WERI-Rb-1 (cell line): Measurements from ENCODE around the gene GLB1L3.

Experiments used
- DNase-seq: peaks from one replicate; pipeline ENCODE4 v3.0.0-alpha.2; 2020
- H3K27ac ChIP-seq: fragments of 250-450 bp; sonication (Bioruptor Pico); 2 replicates; pipeline ENCODE4 v1.5.1; 2020; ENCODE audit warnings: mild to moderate bottlenecking, moderate library complexity
- H3K27me3 ChIP-seq: fragments of 250-450 bp; sonication (Bioruptor Pico); 2 replicates; pipeline ENCODE4 v1.5.1; 2021; ENCODE audit warnings: mild to moderate bottlenecking, low read depth, moderate library complexity; ENCODE audit not compliant: insufficient read depth, severe bottlenecking
- H3K36me3 ChIP-seq: fragments of 250-450 bp; sonication (Bioruptor Pico); 2 replicates; pipeline ENCODE4 v1.5.1; 2020; ENCODE audit warnings: mild to moderate bottlenecking, moderate library complexity
- H3K4me3 ChIP-seq: 2 replicates; pipeline ENCODE4 v1.5.1; 2011; ENCODE audit warnings: low read depth, mild to moderate bottlenecking, control low read depth, low read length
- H3K9me3 ChIP-seq: fragments of 250-450 bp; sonication (Bioruptor Pico); 2 replicates; pipeline ENCODE4 v1.5.1; 2021; ENCODE audit warnings: mild to moderate bottlenecking, moderate library complexity; ENCODE audit not compliant: severe bottlenecking
- TF ChIP-seq, protein P1 (sequence below): IDR thresholded peaks from 2 replicates; pipeline ENCODE4 v1.5.1; 2011; ENCODE audit warnings: low read depth, mild to moderate bottlenecking, control low read depth, inconsistent platforms, low read length

The GLB1L3 gene

GRCh38 chr11:134288486-134288885 is 12.3 kb downstream of the GLB1L3 start:
- no peaks in the 10 kb centered on the region for H3K36me3 ChIP-seq
- no peak for DNase-seq
- H3K9me3 ChIP-seq = no peaks in the 10 kb centered on the region
- H3K27ac ChIP-seq = no peak overlapping the region
- H3K4me3 ChIP-seq = no peak overlapping the region
- TF ChIP-seq, protein P1, sequence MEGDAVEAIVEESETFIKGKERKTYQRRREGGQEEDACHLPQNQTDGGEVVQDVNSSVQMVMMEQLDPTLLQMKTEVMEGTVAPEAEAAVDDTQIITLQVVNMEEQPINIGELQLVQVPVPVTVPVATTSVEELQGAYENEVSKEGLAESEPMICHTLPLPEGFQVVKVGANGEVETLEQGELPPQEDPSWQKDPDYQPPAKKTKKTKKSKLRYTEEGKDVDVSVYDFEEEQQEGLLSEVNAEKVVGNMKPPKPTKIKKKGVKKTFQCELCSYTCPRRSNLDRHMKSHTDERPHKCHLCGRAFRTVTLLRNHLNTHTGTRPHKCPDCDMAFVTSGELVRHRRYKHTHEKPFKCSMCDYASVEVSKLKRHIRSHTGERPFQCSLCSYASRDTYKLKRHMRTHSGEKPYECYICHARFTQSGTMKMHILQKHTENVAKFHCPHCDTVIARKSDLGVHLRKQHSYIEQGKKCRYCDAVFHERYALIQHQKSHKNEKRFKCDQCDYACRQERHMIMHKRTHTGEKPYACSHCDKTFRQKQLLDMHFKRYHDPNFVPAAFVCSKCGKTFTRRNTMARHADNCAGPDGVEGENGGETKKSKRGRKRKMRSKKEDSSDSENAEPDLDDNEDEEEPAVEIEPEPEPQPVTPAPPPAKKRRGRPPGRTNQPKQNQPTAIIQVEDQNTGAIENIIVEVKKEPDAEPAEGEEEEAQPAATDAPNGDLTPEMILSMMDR = no peak
- no peaks in the 10 kb centered on the region for H3K27me3 ChIP-seq

- Histone ChIP-seq H3K27me3 (no peaks in the 10 kb centered on the region), H3K9me3 (no peaks in the 10 kb centered on the region), H3K27ac (no peak overlapping the region), H3K4me3 (no peak overlapping the region), H3K36me3 (no peaks in the 10 kb centered on the region)
- DNase-seq = no peak
- TF ChIP-seq, protein P1 = no peak
Observed at GRCh38 chr11:134289167-134289566, 13.0 kb downstream of the GLB1L3 start.

GRCh38 chr11:134289789-134290188 is 13.6 kb downstream of the GLB1L3 start:
- no peak overlapping the region for H3K27ac ChIP-seq
- no peaks in the 10 kb centered on the region for H3K36me3 ChIP-seq
- TF ChIP-seq, protein P1 = no peak
- DNase-seq = no peak
- no peaks in the 10 kb centered on the region for H3K9me3 ChIP-seq
- H3K27me3 ChIP-seq = no peaks in the 10 kb centered on the region
- H3K4me3 ChIP-seq = no peak overlapping the region

GRCh38 chr11:134290646-134291045 is 14.5 kb downstream of the GLB1L3 start:
- Histone ChIP-seq H3K9me3 (no peaks in the 10 kb centered on the region), H3K27ac (no peak overlapping the region), H3K4me3 (no peak overlapping the region), H3K36me3 (no peaks in the 10 kb centered on the region), H3K27me3 (no peaks in the 10 kb centered on the region)
- DNase-seq = no peak
- TF ChIP-seq, protein P1 = no peak

- Histone ChIP-seq H3K4me3 (no peak overlapping the region), H3K36me3 (no peaks in the 10 kb centered on the region), H3K9me3 (no peaks in the 10 kb centered on the region), H3K27me3 (no peaks in the 10 kb centered on the region), H3K27ac (no peak overlapping the region)
- TF ChIP-seq, protein P1 = no peak
- DNase-seq = no peak
Observed at GRCh38 chr11:134291196-134291595, 15.0 kb downstream of the GLB1L3 start.

- Histone ChIP-seq H3K27ac (no peak overlapping the region), H3K9me3 (no peaks in the 10 kb centered on the region), H3K36me3 (no peaks in the 10 kb centered on the region), H3K27me3 (no peaks in the 10 kb centered on the region), H3K4me3 (no peak overlapping the region)
- no peak for DNase-seq
- TF ChIP-seq, protein P1 = no peak
Observed at GRCh38 chr11:134292661-134293060, 16.5 kb downstream of the GLB1L3 start.
